Mammary epithelial cell (primary cell): Measurements from ENCODE around the gene TMIGD3.

Experiments used
- CTCF ChIP-seq, 2 donors: IDR thresholded peaks in 1 of 2; conservative IDR thresholded peaks in 1 of 2; 2 replicates each; pipeline ENCODE4 v1.5.1; 2011 to 2012; ENCODE audit warnings: inconsistent platforms in 2 of 2, low read length in 2 of 2, mild to moderate bottlenecking in 2 of 2, control low read depth in 1 of 2, low read depth in 1 of 2; ENCODE audit not compliant: insufficient read depth in 1 of 2; ENCODE audit errors: extremely low read depth in 1 of 2
- EZH2 ChIP-seq: IDR thresholded peaks from 2 replicates; pipeline ENCODE4 v1.6.1; 2012; ENCODE audit warnings: low read length, inconsistent platforms, borderline replicate concordance

- TF ChIP-seq CTCF (conservative IDR thresholded peaks at IDR 0.05 in 1 of 2, IDR thresholded peaks at IDR 0.05 in 1 of 2; ENCODE audit: extremely low read depth in 1 of 2, insufficient read depth in 1 of 2, low read depth in 1 of 2, low read length in 2 of 2) (no peak), EZH2 (no peak)
Measured at GRCh38 chr1:111483876-111484275, 19.6 kb downstream of the TMIGD3 start.
